Measurements from ENCODE around the gene FAM78A. TPM values are rescaled to one million over a fixed set of nuclear protein-coding genes. Genes with fewer than 3 reads are reported as not detected.

FAM78A gene
- total RNA-seq, 1 experiment from 2014 or later, result 3.4 TPM

DNA sequence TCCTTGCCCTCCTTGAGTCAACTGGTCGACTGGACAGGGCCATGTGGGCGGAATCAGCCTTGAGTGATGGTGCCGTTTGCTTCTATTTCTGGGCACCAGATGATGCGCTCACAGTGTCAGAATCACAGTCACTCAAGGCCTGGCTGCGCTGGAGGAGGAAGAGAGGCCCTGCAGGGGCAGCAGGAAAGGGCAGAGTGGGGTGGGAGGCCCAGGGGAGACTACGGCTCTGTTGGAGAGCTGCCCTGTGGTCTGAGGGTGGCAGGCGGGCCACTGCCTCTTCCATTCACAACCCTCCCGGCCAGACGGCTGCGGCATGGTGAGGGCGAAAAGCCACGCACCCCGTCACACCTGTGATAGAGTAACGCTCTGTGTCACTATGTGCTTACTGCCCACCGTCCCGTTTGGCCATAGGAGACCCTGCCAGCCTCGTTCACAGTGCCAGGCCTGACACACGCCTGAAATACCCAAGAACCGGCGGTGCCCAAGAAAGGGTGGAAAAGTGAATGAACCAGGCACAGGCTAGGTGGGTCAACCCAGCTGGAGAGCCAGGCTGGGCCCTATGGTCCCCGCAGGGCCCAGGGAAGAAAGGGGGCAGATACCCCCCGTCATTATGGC lies 23.1 kb upstream of the FAM78A start:
- DNase-seq (ENCODE audit: low read depth, low spot score), result no peak
- H3K9me2 ChIP-seq (ENCODE audit: insufficient read depth), result no peaks in the 10 kb centered on the region
- H3K9me3 ChIP-seq (ENCODE audit: control insufficient read depth in 1 of 2, insufficient read depth in 1 of 2, low read depth in 1 of 2, low read length in 2 of 2), result no peaks in the 10 kb centered on the region
- no peak overlapping the region for H3K27ac ChIP-seq (ENCODE audit: low read depth, low read length)
- ChIA-PET POLR2A (no interaction called here), CTCF (no interaction called here), RAD21 (ENCODE audit: low non-redundant PET in 1 of 2, low total read pairs in 2 of 2, uncharacterized antibody in 2 of 2, unreplicated experiment in 2 of 2) (no interaction called here)
- no peaks in the 10 kb centered on the region for H3K4me1 ChIP-seq (ENCODE audit: control insufficient read depth in 1 of 2, insufficient read depth in 2 of 2, low read length in 2 of 2)
- intact Hi-C loops (cut with micrococcal nuclease), result no loop called here
- no peaks in the 10 kb centered on the region for H3K36me3 ChIP-seq (ENCODE audit: control insufficient read depth in 1 of 2, insufficient read depth in 2 of 2, low read length in 2 of 2)
- H4K20me1 ChIP-seq (ENCODE audit: insufficient read depth), result no peaks in the 10 kb centered on the region
- TF ChIP-seq POLR2A (IDR thresholded peaks at IDR 0.05; ENCODE audit: borderline replicate concordance, extremely low read depth, insufficient read depth, insufficient read length) (no peak), CBX3 (IDR thresholded peaks at IDR 0.05; ENCODE audit: low read depth) (no peak), RAD21 (IDR thresholded peaks at IDR 0.05; ENCODE audit: low read depth) (no peak), EZH2 (IDR thresholded peaks at IDR 0.05) (no peak), SRF (IDR thresholded peaks at IDR 0.05; ENCODE audit: low read depth) (no peak), CEBPB (IDR thresholded peaks at IDR 0.05; ENCODE audit: low read depth) (no peak), SP1 (IDR thresholded peaks at IDR 0.05; ENCODE audit: low read depth) (no peak), SIN3A (IDR thresholded peaks at IDR 0.05; ENCODE audit: low read depth) (no peak), YY1 (IDR thresholded peaks at IDR 0.05; ENCODE audit: extremely low read depth, insufficient replicate concordance, low read depth, low read length) (no peak), EZH2phosphoT487 (IDR thresholded peaks at IDR 0.05; ENCODE audit: borderline replicate concordance) (no peak), ZFX (IDR thresholded peaks at IDR 0.05) (no peak), ELF1 (IDR thresholded peaks at IDR 0.05; ENCODE audit: borderline replicate concordance, low read depth) (no peak), JUND (IDR thresholded peaks at IDR 0.05) (no peak)
- TF ChIP-seq, protein P1, sequence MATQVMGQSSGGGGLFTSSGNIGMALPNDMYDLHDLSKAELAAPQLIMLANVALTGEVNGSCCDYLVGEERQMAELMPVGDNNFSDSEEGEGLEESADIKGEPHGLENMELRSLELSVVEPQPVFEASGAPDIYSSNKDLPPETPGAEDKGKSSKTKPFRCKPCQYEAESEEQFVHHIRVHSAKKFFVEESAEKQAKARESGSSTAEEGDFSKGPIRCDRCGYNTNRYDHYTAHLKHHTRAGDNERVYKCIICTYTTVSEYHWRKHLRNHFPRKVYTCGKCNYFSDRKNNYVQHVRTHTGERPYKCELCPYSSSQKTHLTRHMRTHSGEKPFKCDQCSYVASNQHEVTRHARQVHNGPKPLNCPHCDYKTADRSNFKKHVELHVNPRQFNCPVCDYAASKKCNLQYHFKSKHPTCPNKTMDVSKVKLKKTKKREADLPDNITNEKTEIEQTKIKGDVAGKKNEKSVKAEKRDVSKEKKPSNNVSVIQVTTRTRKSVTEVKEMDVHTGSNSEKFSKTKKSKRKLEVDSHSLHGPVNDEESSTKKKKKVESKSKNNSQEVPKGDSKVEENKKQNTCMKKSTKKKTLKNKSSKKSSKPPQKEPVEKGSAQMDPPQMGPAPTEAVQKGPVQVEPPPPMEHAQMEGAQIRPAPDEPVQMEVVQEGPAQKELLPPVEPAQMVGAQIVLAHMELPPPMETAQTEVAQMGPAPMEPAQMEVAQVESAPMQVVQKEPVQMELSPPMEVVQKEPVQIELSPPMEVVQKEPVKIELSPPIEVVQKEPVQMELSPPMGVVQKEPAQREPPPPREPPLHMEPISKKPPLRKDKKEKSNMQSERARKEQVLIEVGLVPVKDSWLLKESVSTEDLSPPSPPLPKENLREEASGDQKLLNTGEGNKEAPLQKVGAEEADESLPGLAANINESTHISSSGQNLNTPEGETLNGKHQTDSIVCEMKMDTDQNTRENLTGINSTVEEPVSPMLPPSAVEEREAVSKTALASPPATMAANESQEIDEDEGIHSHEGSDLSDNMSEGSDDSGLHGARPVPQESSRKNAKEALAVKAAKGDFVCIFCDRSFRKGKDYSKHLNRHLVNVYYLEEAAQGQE (IDR thresholded peaks at IDR 0.05; ENCODE audit: low read depth), result no peak
- TF ChIP-seq, protein P2, sequence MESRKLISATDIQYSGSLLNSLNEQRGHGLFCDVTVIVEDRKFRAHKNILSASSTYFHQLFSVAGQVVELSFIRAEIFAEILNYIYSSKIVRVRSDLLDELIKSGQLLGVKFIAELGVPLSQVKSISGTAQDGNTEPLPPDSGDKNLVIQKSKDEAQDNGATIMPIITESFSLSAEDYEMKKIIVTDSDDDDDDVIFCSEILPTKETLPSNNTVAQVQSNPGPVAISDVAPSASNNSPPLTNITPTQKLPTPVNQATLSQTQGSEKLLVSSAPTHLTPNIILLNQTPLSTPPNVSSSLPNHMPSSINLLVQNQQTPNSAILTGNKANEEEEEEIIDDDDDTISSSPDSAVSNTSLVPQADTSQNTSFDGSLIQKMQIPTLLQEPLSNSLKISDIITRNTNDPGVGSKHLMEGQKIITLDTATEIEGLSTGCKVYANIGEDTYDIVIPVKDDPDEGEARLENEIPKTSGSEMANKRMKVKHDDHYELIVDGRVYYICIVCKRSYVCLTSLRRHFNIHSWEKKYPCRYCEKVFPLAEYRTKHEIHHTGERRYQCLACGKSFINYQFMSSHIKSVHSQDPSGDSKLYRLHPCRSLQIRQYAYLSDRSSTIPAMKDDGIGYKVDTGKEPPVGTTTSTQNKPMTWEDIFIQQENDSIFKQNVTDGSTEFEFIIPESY (IDR thresholded peaks at IDR 0.05; ENCODE audit: extremely low read depth, insufficient replicate concordance, low read length), result no peak
- TF ChIP-seq, protein P3, sequence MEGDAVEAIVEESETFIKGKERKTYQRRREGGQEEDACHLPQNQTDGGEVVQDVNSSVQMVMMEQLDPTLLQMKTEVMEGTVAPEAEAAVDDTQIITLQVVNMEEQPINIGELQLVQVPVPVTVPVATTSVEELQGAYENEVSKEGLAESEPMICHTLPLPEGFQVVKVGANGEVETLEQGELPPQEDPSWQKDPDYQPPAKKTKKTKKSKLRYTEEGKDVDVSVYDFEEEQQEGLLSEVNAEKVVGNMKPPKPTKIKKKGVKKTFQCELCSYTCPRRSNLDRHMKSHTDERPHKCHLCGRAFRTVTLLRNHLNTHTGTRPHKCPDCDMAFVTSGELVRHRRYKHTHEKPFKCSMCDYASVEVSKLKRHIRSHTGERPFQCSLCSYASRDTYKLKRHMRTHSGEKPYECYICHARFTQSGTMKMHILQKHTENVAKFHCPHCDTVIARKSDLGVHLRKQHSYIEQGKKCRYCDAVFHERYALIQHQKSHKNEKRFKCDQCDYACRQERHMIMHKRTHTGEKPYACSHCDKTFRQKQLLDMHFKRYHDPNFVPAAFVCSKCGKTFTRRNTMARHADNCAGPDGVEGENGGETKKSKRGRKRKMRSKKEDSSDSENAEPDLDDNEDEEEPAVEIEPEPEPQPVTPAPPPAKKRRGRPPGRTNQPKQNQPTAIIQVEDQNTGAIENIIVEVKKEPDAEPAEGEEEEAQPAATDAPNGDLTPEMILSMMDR (IDR thresholded peaks at IDR 0.05 in 2 of 3, conservative IDR thresholded peaks at IDR 0.05 in 1 of 3; ENCODE audit: borderline replicate concordance in 1 of 3, insufficient read depth in 1 of 3, low read depth in 2 of 3, low read length in 2 of 3), result no peak
- no peak overlapping the region for H3K4me3 ChIP-seq (replicated peaks in 1 of 2; ENCODE audit: low read depth in 1 of 2, low read length in 2 of 2)
- H3K4me2 ChIP-seq (ENCODE audit: low read length), result no peak overlapping the region
- BruUV-seq (replicated peaks), result no TSS peak
- no peaks in the 10 kb centered on the region for H3K79me2 ChIP-seq (ENCODE audit: insufficient read depth, low read length)
- no peaks in the 10 kb centered on the region for H3K27me3 ChIP-seq (ENCODE audit: insufficient read depth, low read length)
- ATAC-seq, result no peak
- no peak overlapping the region for H2AFZ ChIP-seq (ENCODE audit: low read depth, low read length, poor library complexity, severe bottlenecking)
- H3K9ac ChIP-seq (ENCODE audit: low read length), result no peak overlapping the region

Data from HCT116 (cell line).